Mesenchymal stem cell (in vitro differentiated cells and primary cell): ENCODE data around the gene PIEZO1.

Experiments used
- DNase-seq: peaks from one replicate; pipeline ENCODE4 v3.0.0-alpha.2; 2013
- H2AFZ ChIP-seq: one replicate; pipeline ENCODE4 v1.6.1; 2013; ENCODE audit warnings: low read depth, mild to moderate bottlenecking, control low read depth, inconsistent platforms, low read length, moderate library complexity
- H2AK5ac ChIP-seq: 2 replicates; pipeline ENCODE4 v1.6.1; 2013; ENCODE audit warnings: low read length, moderate library complexity, mild to moderate bottlenecking, inconsistent platforms; ENCODE audit not compliant: severe bottlenecking
- H2BK120ac ChIP-seq: one replicate; pipeline ENCODE4 v1.6.1; 2013; ENCODE audit warnings: low read depth, mild to moderate bottlenecking, inconsistent platforms, low read length, moderate library complexity
- H2BK12ac ChIP-seq, 2 experiments: one replicate each; pipeline ENCODE4 v1.6.1; 2013; ENCODE audit warnings: inconsistent platforms in 2 of 2, low read length in 2 of 2, mild to moderate bottlenecking in 2 of 2, moderate library complexity in 2 of 2, control low read depth in 1 of 2
- H2BK15ac ChIP-seq: one replicate; pipeline ENCODE4 v1.6.1; 2013; ENCODE audit warnings: mild to moderate bottlenecking, low read depth, inconsistent platforms; ENCODE audit not compliant: poor library complexity, severe bottlenecking
- H2BK5ac ChIP-seq: 2 replicates; pipeline ENCODE4 v1.6.1; 2013; ENCODE audit warnings: low read depth, mild to moderate bottlenecking, low read length, control low read depth, inconsistent platforms; ENCODE audit not compliant: poor library complexity, severe bottlenecking
- H3K14ac ChIP-seq, 2 experiments: one replicate each; pipeline ENCODE4 v1.6.1; 2013; ENCODE audit warnings: inconsistent platforms in 2 of 2, low read length in 2 of 2, control low read depth in 1 of 2, mild to moderate bottlenecking in 1 of 2, moderate library complexity in 1 of 2
- H3K18ac ChIP-seq, 2 experiments: one replicate each; pipeline ENCODE4 v1.6.1; 2013; ENCODE audit warnings: inconsistent platforms in 2 of 2, low read length in 2 of 2, control low read depth in 1 of 2, low read depth in 1 of 2, mild to moderate bottlenecking in 1 of 2
- H3K23ac ChIP-seq, 2 experiments: one replicate each; pipeline ENCODE4 v1.6.1; 2013; ENCODE audit warnings: inconsistent platforms in 2 of 2, low read length in 2 of 2, mild to moderate bottlenecking in 2 of 2, moderate library complexity in 2 of 2, control low read depth in 1 of 2
- H3K27ac ChIP-seq: 2 replicates; pipeline ENCODE4 v1.5.1; 2013; ENCODE audit warnings: mild to moderate bottlenecking, moderate library complexity, low read length, control low read depth, inconsistent platforms; ENCODE audit not compliant: poor library complexity, severe bottlenecking
- H3K27me3 ChIP-seq, 2 experiments: 2 replicates each; pipeline versions ENCODE4 v1.6.1 to v1.7.0; 2013; ENCODE audit warnings: low read length in 2 of 2, mild to moderate bottlenecking in 2 of 2, moderate library complexity in 2 of 2, control low read depth in 1 of 2, inconsistent platforms in 1 of 2; ENCODE audit not compliant: control insufficient read depth in 1 of 2, insufficient read depth in 1 of 2
- H3K36me3 ChIP-seq, 2 experiments: 2 replicates each; pipeline versions ENCODE4 v1.6.1 to v1.7.0; 2013; ENCODE audit warnings: low read length in 2 of 2, control low read depth in 1 of 2, inconsistent platforms in 1 of 2, low read depth in 1 of 2, mild to moderate bottlenecking in 1 of 2; ENCODE audit not compliant: insufficient read depth in 2 of 2, control insufficient read depth in 1 of 2
- H3K4ac ChIP-seq, 2 experiments: one replicate each; pipeline ENCODE4 v1.6.1; 2013; ENCODE audit warnings: inconsistent platforms in 2 of 2, low read length in 2 of 2, mild to moderate bottlenecking in 2 of 2, moderate library complexity in 2 of 2, control low read depth in 1 of 2, low read depth in 1 of 2
- H3K4me1 ChIP-seq: 2 replicates; pipeline ENCODE4 v1.6.1; 2013; ENCODE audit warnings: low read depth, low read length, control low read depth; ENCODE audit not compliant: control insufficient read depth, insufficient read depth
- H3K4me2 ChIP-seq: 2 replicates; pipeline ENCODE4 v1.6.1; 2013; ENCODE audit warnings: low read length, mild to moderate bottlenecking, inconsistent platforms; ENCODE audit not compliant: poor library complexity, severe bottlenecking
- H3K4me3 ChIP-seq, 2 experiments: 2 replicates each; pipeline versions ENCODE4 v1.5.1 to v1.7.0; 2013; ENCODE audit warnings: low read length in 2 of 2, mild to moderate bottlenecking in 2 of 2, control low read depth in 1 of 2, low read depth in 1 of 2; ENCODE audit not compliant: insufficient read depth in 1 of 2
- H3K79me1 ChIP-seq: replicated peaks from 2 replicates; pipeline ENCODE4 v1.6.1; 2013; ENCODE audit warnings: mild to moderate bottlenecking, control low read depth, low read length, inconsistent platforms; ENCODE audit not compliant: poor library complexity, severe bottlenecking
- H3K9ac ChIP-seq: 2 replicates; pipeline ENCODE4 v1.7.0; 2013; ENCODE audit warnings: mild to moderate bottlenecking, low read length, moderate library complexity
- H3K9me3 ChIP-seq: 2 replicates; pipeline ENCODE4 v1.7.0; 2013; ENCODE audit warnings: mild to moderate bottlenecking, low read length; ENCODE audit not compliant: control insufficient read depth
- H4K8ac ChIP-seq: one replicate; pipeline ENCODE4 v1.6.1; 2013; ENCODE audit warnings: inconsistent platforms, mild to moderate bottlenecking, low read length, moderate library complexity
- H4K91ac ChIP-seq: one replicate; pipeline ENCODE4 v1.6.1; 2013; ENCODE audit warnings: mild to moderate bottlenecking, low read length, inconsistent platforms
- WGBS: methylation state at CpG from one replicate; pipeline ENCODE4 v1.1.7; 2013; ENCODE audit warnings: mixed read lengths; 5-methylcytosine and 5-hydroxymethylcytosine counted together

PIEZO1 gene

GRCh38 chr16:88758944-88759244 is 26.1 kb downstream of the PIEZO1 start:
- H3K18ac ChIP-seq: peak overlapping the region; percentile 21 to 23
- peak overlapping the region; percentile 20 for H2BK5ac ChIP-seq
- H2AK5ac ChIP-seq: no peak overlapping the region
- peaks cover 78% of the 10 kb centered on the region for H3K4me1 ChIP-seq
- H2AFZ ChIP-seq: no peak overlapping the region
- no peak overlapping the region for H3K14ac ChIP-seq
- peak overlapping the region; percentile 83 for H4K8ac ChIP-seq
- H2BK15ac ChIP-seq: peak overlapping the region; percentile 44
- H2BK120ac ChIP-seq: no peak overlapping the region
- H3K4me2 ChIP-seq: no peak overlapping the region
- no peak overlapping the region for H3K4ac ChIP-seq
- H3K27me3 ChIP-seq: no peaks in the 10 kb centered on the region
- peaks cover 8 to 40% of the 10 kb centered on the region in 2 experiments for H3K36me3 ChIP-seq
- H3K9ac ChIP-seq: no peak overlapping the region
- peak overlapping the region in 1 of 2 experiments; percentile 19 for H3K23ac ChIP-seq
- DNase-seq: no peak
- H4K91ac ChIP-seq: peak overlapping the region; percentile 66
- 83% methylated on average over 6 of the region's 6 CpGs for WGBS
- H2BK12ac ChIP-seq: peak overlapping the region in 1 of 2 experiments; percentile 37
- no peaks in the 10 kb centered on the region for H3K9me3 ChIP-seq
- peaks cover 38% of the 10 kb centered on the region for H3K79me1 ChIP-seq
- no peak overlapping the region for H3K27ac ChIP-seq
- H3K4me3 ChIP-seq: no peak overlapping the region

GRCh38 chr16:88758227-88758943 is 26.6 kb downstream of the PIEZO1 start:
- H2BK12ac ChIP-seq: peak overlapping the region in 1 of 2 experiments; percentile 4
- peaks cover 78% of the 10 kb centered on the region for H3K4me1 ChIP-seq
- H2BK120ac ChIP-seq: no peak overlapping the region
- H3K23ac ChIP-seq: no peak overlapping the region
- H4K91ac ChIP-seq: no peak overlapping the region
- H3K4ac ChIP-seq: peak overlapping the region in 1 of 2 experiments; percentile 10
- H4K8ac ChIP-seq: no peak overlapping the region
- H3K27me3 ChIP-seq: no peaks in the 10 kb centered on the region
- H3K4me3 ChIP-seq: no peak overlapping the region
- H3K4me2 ChIP-seq: no peak overlapping the region
- WGBS: 89% methylated on average over 13 of the region's 13 CpGs
- H3K14ac ChIP-seq: no peak overlapping the region
- H3K79me1 ChIP-seq: peaks cover 42% of the 10 kb centered on the region
- H3K9me3 ChIP-seq: no peaks in the 10 kb centered on the region
- H2AFZ ChIP-seq: no peak overlapping the region
- DNase-seq: no peak
- no peak overlapping the region for H2BK15ac ChIP-seq
- H3K9ac ChIP-seq: no peak overlapping the region
- H2BK5ac ChIP-seq: peak overlapping the region; percentile 20
- H3K36me3 ChIP-seq: peaks cover 4 to 38% of the 10 kb centered on the region in 2 experiments
- H3K18ac ChIP-seq: peak overlapping the region; percentile 2 to 23
- no peak overlapping the region for H3K27ac ChIP-seq
- H2AK5ac ChIP-seq: no peak overlapping the region

GRCh38 chr16:88755745-88756443 is 29.1 kb downstream of the PIEZO1 start:
- no peak for DNase-seq
- 98% methylated on average over 23 of the region's 23 CpGs for WGBS

GRCh38 chr16:88754912-88755744 is 29.9 kb downstream of the PIEZO1 start:
- H2AFZ ChIP-seq: no peak overlapping the region
- no peak for DNase-seq
- peaks cover 56% of the 10 kb centered on the region for H3K4me1 ChIP-seq
- H3K9me3 ChIP-seq: no peaks in the 10 kb centered on the region
- H3K36me3 ChIP-seq: peaks cover 5 to 41% of the 10 kb centered on the region in 2 experiments
- H2AK5ac ChIP-seq: no peak overlapping the region
- H3K18ac ChIP-seq: no peak overlapping the region
- no peak overlapping the region for H3K23ac ChIP-seq
- no peak overlapping the region for H3K14ac ChIP-seq
- H3K79me1 ChIP-seq: peaks cover 38% of the 10 kb centered on the region
- no peak overlapping the region for H3K9ac ChIP-seq
- H2BK120ac ChIP-seq: no peak overlapping the region
- WGBS: 86% methylated on average over 41 of the region's 42 CpGs
- no peaks in the 10 kb centered on the region for H3K27me3 ChIP-seq
- no peak overlapping the region for H4K91ac ChIP-seq
- no peak overlapping the region for H2BK5ac ChIP-seq
- no peak overlapping the region for H3K4ac ChIP-seq
- no peak overlapping the region for H2BK12ac ChIP-seq
- H3K4me3 ChIP-seq: no peak overlapping the region
- no peak overlapping the region for H3K4me2 ChIP-seq
- no peak overlapping the region for H2BK15ac ChIP-seq
- no peak overlapping the region for H3K27ac ChIP-seq
- no peak overlapping the region for H4K8ac ChIP-seq

More at GRCh38 chr16:88755745-88756443, 29.1 kb downstream of the PIEZO1 start:
- Histone ChIP-seq H3K23ac (no peak overlapping the region), H3K18ac (no peak overlapping the region), H3K4me3 (no peak overlapping the region), H2BK12ac (no peak overlapping the region), H2AFZ (no peak overlapping the region), H3K4me1 (peaks cover 58% of the 10 kb centered on the region), H4K91ac (peak overlapping the region; percentile 25), H3K36me3 (peaks cover 5 to 40% of the 10 kb centered on the region in 2 experiments), H3K4me2 (no peak overlapping the region), H3K79me1 (peaks cover 36% of the 10 kb centered on the region), H2AK5ac (no peak overlapping the region), H2BK15ac (no peak overlapping the region), H3K4ac (no peak overlapping the region), H3K9me3 (no peaks in the 10 kb centered on the region), H3K9ac (no peak overlapping the region), H2BK5ac (no peak overlapping the region), H3K27me3 (no peaks in the 10 kb centered on the region), H3K14ac (no peak overlapping the region), H2BK120ac (no peak overlapping the region), H3K27ac (no peak overlapping the region), H4K8ac (no peak overlapping the region)
